Keratinocyte (primary cell): Measurements from ENCODE around the gene LRRC8C.

Experiments
- EZH2 ChIP-seq: IDR thresholded peaks from one replicate; pipeline ENCODE4 v1.6.1; 2012; ENCODE audit warnings: inconsistent platforms, mild to moderate bottlenecking, low read length, moderate library complexity
- TF ChIP-seq, protein P1 (sequence below), 3 experiments: IDR thresholded peaks in 1 of 3; conservative IDR thresholded peaks in 1 of 3; optimal IDR thresholded peaks in 1 of 3; 2 replicates in 2 of 3; 3 replicates in 1 of 3; pipeline versions ENCODE3 to v1.5.1; 2011; ENCODE audit warnings: low read length in 3 of 3, mild to moderate bottlenecking in 3 of 3, moderate library complexity in 2 of 3, control low read depth in 1 of 3, inconsistent platforms in 1 of 3; ENCODE audit not compliant: insufficient read depth in 2 of 3; ENCODE audit errors: extremely low read depth in 1 of 3

DNA sequence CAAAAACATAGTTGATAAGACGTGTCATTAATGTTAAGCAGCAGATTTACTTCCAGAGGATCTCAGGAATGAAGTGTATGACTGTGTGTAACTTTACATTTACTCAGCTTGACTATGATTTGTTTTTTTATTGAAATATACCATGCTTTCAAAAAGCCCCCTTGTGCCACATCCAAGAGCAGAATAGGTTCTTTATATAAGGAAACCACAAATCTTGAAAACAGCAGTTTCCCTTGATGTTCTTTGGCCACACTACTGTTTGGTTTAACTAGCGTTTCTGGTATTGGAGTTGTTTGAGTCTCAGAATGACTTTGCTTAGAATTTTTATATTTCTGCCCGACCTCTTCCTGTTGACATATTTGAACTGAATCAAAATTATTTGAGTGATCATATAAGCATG is 25.0 kb downstream of the LRRC8C start:
- no peak for TF ChIP-seq EZH2
- TF ChIP-seq, protein P1, sequence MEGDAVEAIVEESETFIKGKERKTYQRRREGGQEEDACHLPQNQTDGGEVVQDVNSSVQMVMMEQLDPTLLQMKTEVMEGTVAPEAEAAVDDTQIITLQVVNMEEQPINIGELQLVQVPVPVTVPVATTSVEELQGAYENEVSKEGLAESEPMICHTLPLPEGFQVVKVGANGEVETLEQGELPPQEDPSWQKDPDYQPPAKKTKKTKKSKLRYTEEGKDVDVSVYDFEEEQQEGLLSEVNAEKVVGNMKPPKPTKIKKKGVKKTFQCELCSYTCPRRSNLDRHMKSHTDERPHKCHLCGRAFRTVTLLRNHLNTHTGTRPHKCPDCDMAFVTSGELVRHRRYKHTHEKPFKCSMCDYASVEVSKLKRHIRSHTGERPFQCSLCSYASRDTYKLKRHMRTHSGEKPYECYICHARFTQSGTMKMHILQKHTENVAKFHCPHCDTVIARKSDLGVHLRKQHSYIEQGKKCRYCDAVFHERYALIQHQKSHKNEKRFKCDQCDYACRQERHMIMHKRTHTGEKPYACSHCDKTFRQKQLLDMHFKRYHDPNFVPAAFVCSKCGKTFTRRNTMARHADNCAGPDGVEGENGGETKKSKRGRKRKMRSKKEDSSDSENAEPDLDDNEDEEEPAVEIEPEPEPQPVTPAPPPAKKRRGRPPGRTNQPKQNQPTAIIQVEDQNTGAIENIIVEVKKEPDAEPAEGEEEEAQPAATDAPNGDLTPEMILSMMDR (optimal IDR thresholded peaks at IDR 0.05 in 1 of 3, IDR thresholded peaks at IDR 0.05 in 1 of 3, conservative IDR thresholded peaks at IDR 0.05 in 1 of 3; ENCODE audit: extremely low read depth in 1 of 3, insufficient read depth in 2 of 3, low read length in 3 of 3) = no peak
